SK-N-DZ (cell line): ENCODE results near the gene MYO5B.

ENCODE experiments used
- DNase-seq: peaks from one replicate; pipeline ENCODE4 v3.0.0-alpha.2; 2015; ENCODE audit warnings: low spot score

Gene MYO5B

GRCh38 chr18:49857708-49858107 is 337.2 kb downstream of the MYO5B start:
- DNase-seq = no peak

GRCh38 chr18:49856496-49856895 is 338.5 kb downstream of the MYO5B start:
- DNase-seq = no peak

- no peak for DNase-seq
These were observed 339.1 kb downstream of the MYO5B start for GRCh38 chr18:49855711-49856415.

- DNase-seq = no peak
These were observed 340.3 kb downstream of the MYO5B start for GRCh38 chr18:49854681-49855080.

- no peak for DNase-seq
These were observed 341.5 kb downstream of the MYO5B start for GRCh38 chr18:49853436-49853835.

- DNase-seq = no peak
These were observed 341.9 kb downstream of the MYO5B start for GRCh38 chr18:49853011-49853410.

GRCh38 chr18:49851624-49852023 is 343.3 kb downstream of the MYO5B start:
- no peak for DNase-seq

- no peak for DNase-seq
These were observed 344.3 kb downstream of the MYO5B start for GRCh38 chr18:49850636-49851035.

- DNase-seq = peak; percentile 40
These were observed 345.4 kb downstream of the MYO5B start for GRCh38 chr18:49849331-49850217.

GRCh38 chr18:49848115-49848514 is 346.8 kb downstream of the MYO5B start:
- DNase-seq = no peak

- DNase-seq = no peak
These were observed 347.4 kb downstream of the MYO5B start for GRCh38 chr18:49847524-49847923.

- DNase-seq = no peak
These were observed 348.1 kb downstream of the MYO5B start for GRCh38 chr18:49846718-49847470.

GRCh38 chr18:49846361-49846662 is 348.6 kb downstream of the MYO5B start:
- DNase-seq = peak; percentile 21

- no peak for DNase-seq
These were observed 349.2 kb downstream of the MYO5B start for GRCh38 chr18:49845629-49846360.

- DNase-seq = no peak
These were observed 350.0 kb downstream of the MYO5B start for GRCh38 chr18:49844903-49845302.

- no peak for DNase-seq
These were observed 350.9 kb downstream of the MYO5B start for GRCh38 chr18:49843778-49844625.

- DNase-seq = no peak
These were observed 351.8 kb downstream of the MYO5B start for GRCh38 chr18:49843131-49843530.

GRCh38 chr18:49842656-49843055 is 352.3 kb downstream of the MYO5B start:
- DNase-seq = no peak

GRCh38 chr18:49841236-49842217 is 353.4 kb downstream of the MYO5B start:
- DNase-seq = no peak
